ENCODE results near the gene TLL2. TPM values are rescaled to one million over a fixed set of nuclear protein-coding genes. Genes with fewer than 3 reads are reported as not detected.
A peak's percentile ranks its signal among the peaks of the same experiment; 100 is the strongest.

Gene TLL2
- total RNA-seq, 6 donors from 2014 or later: 0.06 to 0.20 TPM; not detected in 4

- DNase-seq: no peak
- WGBS, 2 donors: 58 to 70% methylated on average over 7 of the region's 7 CpGs
Measured at GRCh38 chr10:96452494-96453153, 61.1 kb downstream of the TLL2 start.

GRCh38 chr10:96450529-96451207 lies 63.1 kb downstream of the TLL2 start:
- Histone ChIP-seq H3K4me3 (no peak overlapping the region), H3K4me1 (no peaks in the 10 kb centered on the region), H3K9me3 (no peaks in the 10 kb centered on the region), H3K27ac (no peak overlapping the region), H3K36me3 (no peaks in the 10 kb centered on the region), H3K27me3 (no peaks in the 10 kb centered on the region)
- TF ChIP-seq POLR2A (IDR thresholded peaks at IDR 0.05) (no peak), EP300 (IDR thresholded peaks at IDR 0.05) (no peak), CTCF (IDR thresholded peaks at IDR 0.05) (no peak), POLR2AphosphoS5 (IDR thresholded peaks at IDR 0.05) (no peak)
- WGBS, 2 donors: 79 to 87% methylated on average over 12 of the region's 12 CpGs
- DNase-seq (no peak), ATAC-seq (ENCODE audit: low FRiP score in 2 of 2) (no peak)

More at GRCh38 chr10:96452494-96453153, 61.1 kb downstream of the TLL2 start:
- Histone ChIP-seq H3K4me3 (no peak overlapping the region), H3K36me3 (no peaks in the 10 kb centered on the region), H3K27ac (no peak overlapping the region), H3K27me3 (no peaks in the 10 kb centered on the region), H3K9me3 (no peaks in the 10 kb centered on the region), H3K4me1 (no peaks in the 10 kb centered on the region)
- no peak for ATAC-seq (ENCODE audit: low FRiP score in 2 of 2)
- TF ChIP-seq CTCF (IDR thresholded peaks at IDR 0.05) (no peak), POLR2AphosphoS5 (IDR thresholded peaks at IDR 0.05) (no peak), POLR2A (IDR thresholded peaks at IDR 0.05) (no peak), EP300 (IDR thresholded peaks at IDR 0.05) (no peak)

- Histone ChIP-seq H3K27ac (no peak overlapping the region), H3K9me3 (no peaks in the 10 kb centered on the region), H3K4me3 (no peak overlapping the region), H3K27me3 (no peaks in the 10 kb centered on the region), H3K4me1 (no peaks in the 10 kb centered on the region), H3K36me3 (no peaks in the 10 kb centered on the region)
- WGBS, 2 donors: 54 to 61% methylated on average over 4 of the region's 4 CpGs
- DNase-seq: no peak
- TF ChIP-seq POLR2AphosphoS5 (IDR thresholded peaks at IDR 0.05) (no peak), CTCF (IDR thresholded peaks at IDR 0.05) (no peak), EP300 (IDR thresholded peaks at IDR 0.05) (no peak), POLR2A (IDR thresholded peaks at IDR 0.05) (no peak)
- ATAC-seq (ENCODE audit: low FRiP score in 2 of 2): no peak
Measured at GRCh38 chr10:96448558-96448957, 65.2 kb downstream of the TLL2 start.

GRCh38 chr10:96448021-96448457 lies 65.7 kb downstream of the TLL2 start:
- peak; percentile 25 to 47 for ATAC-seq (ENCODE audit: low FRiP score in 2 of 2)
- Histone ChIP-seq H3K4me3 (no peak overlapping the region), H3K9me3 (no peaks in the 10 kb centered on the region), H3K27ac (no peak overlapping the region), H3K27me3 (no peaks in the 10 kb centered on the region), H3K36me3 (no peaks in the 10 kb centered on the region), H3K4me1 (no peaks in the 10 kb centered on the region)
- WGBS, 2 donors: 74 to 84% methylated on average over 8 to 15 of the region's 15 CpGs
- DNase-seq: peak in 1 of 2 donors; percentile 42
- no peak for TF ChIP-seq POLR2A (IDR thresholded peaks at IDR 0.05)
- TF ChIP-seq POLR2AphosphoS5 (IDR thresholded peaks at IDR 0.05): peak in 1 of 2 donors; percentile 11

GRCh38 chr10:96446966-96447596 lies 66.6 kb downstream of the TLL2 start:
- H3K36me3 ChIP-seq: no peaks in the 10 kb centered on the region
- H3K27me3 ChIP-seq: no peaks in the 10 kb centered on the region
- ATAC-seq (ENCODE audit: low FRiP score in 2 of 2) (no peak), DNase-seq (no peak)
- no peaks in the 10 kb centered on the region for H3K4me1 ChIP-seq
- 78 to 81% methylated on average over 10 of the region's 10 CpGs for WGBS, 2 donors
- H3K27ac ChIP-seq: no peak overlapping the region
- TF ChIP-seq EP300 (IDR thresholded peaks at IDR 0.05) (no peak), POLR2AphosphoS5 (IDR thresholded peaks at IDR 0.05) (no peak), CTCF (IDR thresholded peaks at IDR 0.05) (no peak), POLR2A (IDR thresholded peaks at IDR 0.05) (no peak)
- no peaks in the 10 kb centered on the region for H3K9me3 ChIP-seq
- H3K4me3 ChIP-seq: no peak overlapping the region

All from upper lobe of left lung (tissue), 6 donors.